Peyer's patch (tissue), 4 donors: Measurements from ENCODE around the gene TACC2.

ENCODE experiments used
- CTCF ChIP-seq, 6 experiments: fragments of 450-650 bp in 4 of 6; fragments of 200-600 bp in 2 of 6; sonication (generic) in 1 of 6; IDR thresholded peaks; one replicate each; pipeline ENCODE4 v1.5.1; 2017 to 2019; ENCODE audit warnings: antibody characterized with exemption in 6 of 6, mild to moderate bottlenecking in 3 of 6, moderate library complexity in 1 of 6
- POLR2A ChIP-seq, 2 donors: fragments of 450-650 bp; IDR thresholded peaks; one replicate each; pipeline ENCODE4 v1.5.1; 2017; ENCODE audit warnings: antibody characterized with exemption in 2 of 2, mild to moderate bottlenecking in 2 of 2, moderate library complexity in 2 of 2

GRCh38 chr10:122224159-122224558 lies 235.2 kb downstream of the TACC2 start:
- TF ChIP-seq CTCF (IDR thresholded peaks at IDR 0.05) = no peak
- no peak for TF ChIP-seq POLR2A (IDR thresholded peaks at IDR 0.05)
